Mucosa of rectum (tissue), 2 donors: ENCODE data around the gene RBM22.

Experiments used
- H3K27ac ChIP-seq, 2 donors: one replicate each; pipeline ENCODE4 v1.7.0; 2013; ENCODE audit warnings: inconsistent platforms in 2 of 2, low read depth in 2 of 2, low read length in 2 of 2
- H3K27me3 ChIP-seq, 2 donors: one replicate each; pipeline ENCODE4 v1.7.0; 2013; ENCODE audit warnings: low read length in 2 of 2; ENCODE audit not compliant: control insufficient read depth in 2 of 2, insufficient read depth in 2 of 2
- H3K36me3 ChIP-seq, 2 donors: one replicate each; pipeline ENCODE4 v1.7.0; 2013; ENCODE audit warnings: low read length in 2 of 2; ENCODE audit not compliant: control insufficient read depth in 2 of 2, insufficient read depth in 2 of 2
- H3K4me1 ChIP-seq, 2 donors: one replicate each; pipeline ENCODE4 v1.7.0; 2013; ENCODE audit warnings: low read length in 2 of 2, mild to moderate bottlenecking in 1 of 2; ENCODE audit not compliant: control insufficient read depth in 2 of 2, insufficient read depth in 2 of 2
- H3K4me3 ChIP-seq, 2 donors: one replicate each; pipeline ENCODE4 v1.7.0; 2013; ENCODE audit warnings: low read length in 2 of 2
- H3K9ac ChIP-seq, 2 donors: one replicate each; pipeline ENCODE4 v1.7.0; 2013; ENCODE audit warnings: low read length in 2 of 2, low read depth in 1 of 2, mild to moderate bottlenecking in 1 of 2
- H3K9me3 ChIP-seq, 2 donors: one replicate each; pipeline ENCODE4 v1.7.0; 2013; ENCODE audit warnings: low read length in 2 of 2; ENCODE audit not compliant: control insufficient read depth in 2 of 2
- donor health status: healthy.
- donor health status: Normal muscosa, but diverticular disease.

Gene RBM22

GRCh38 chr5:150675069-150675468 is 25.8 kb downstream of the RBM22 start:
- Histone ChIP-seq H3K4me1 (peaks cover 8 to 10% of the 10 kb centered on the region in 2 donors), H3K27me3 (peaks cover 9 to 17% of the 10 kb centered on the region in 2 donors), H3K9ac (no peak overlapping the region), H3K4me3 (no peak overlapping the region), H3K9me3 (no peaks in the 10 kb centered on the region), H3K27ac (no peak overlapping the region), H3K36me3 (no peaks in the 10 kb centered on the region)

- no peak overlapping the region for H3K4me3 ChIP-seq
- H3K27ac ChIP-seq: no peak overlapping the region
- H3K27me3 ChIP-seq: peaks cover 9 to 17% of the 10 kb centered on the region in 2 donors
- H3K9ac ChIP-seq: no peak overlapping the region
- H3K4me1 ChIP-seq: peaks cover 8 to 10% of the 10 kb centered on the region in 2 donors
- no peaks in the 10 kb centered on the region for H3K36me3 ChIP-seq
- no peaks in the 10 kb centered on the region for H3K9me3 ChIP-seq
These were observed 26.5 kb downstream of the RBM22 start for GRCh38 chr5:150674341-150674821.

- Histone ChIP-seq H3K4me1 (peaks cover 8 to 10% of the 10 kb centered on the region in 2 donors), H3K27ac (no peak overlapping the region), H3K9me3 (no peaks in the 10 kb centered on the region), H3K27me3 (peaks cover 9 to 17% of the 10 kb centered on the region in 2 donors), H3K36me3 (no peaks in the 10 kb centered on the region), H3K4me3 (peak overlapping the region; percentile 59 to 65), H3K9ac (peak overlapping the region in 1 of 2 donors; percentile 33)
These were observed 28.0 kb downstream of the RBM22 start for GRCh38 chr5:150672884-150673275.

GRCh38 chr5:150672237-150672883 is 28.5 kb downstream of the RBM22 start:
- Histone ChIP-seq H3K4me1 (peaks cover 8 to 10% of the 10 kb centered on the region in 2 donors), H3K4me3 (peak overlapping the region; percentile 59 to 65), H3K9ac (peak overlapping the region in 1 of 2 donors; percentile 33), H3K36me3 (no peaks in the 10 kb centered on the region), H3K27ac (no peak overlapping the region), H3K9me3 (no peaks in the 10 kb centered on the region), H3K27me3 (peaks cover 9 to 17% of the 10 kb centered on the region in 2 donors)

GRCh38 chr5:150671509-150672236 is 29.2 kb downstream of the RBM22 start:
- Histone ChIP-seq H3K4me1 (peaks cover 8 to 10% of the 10 kb centered on the region in 2 donors), H3K4me3 (peak overlapping the region; percentile 59 to 65), H3K27me3 (peaks cover 14 to 17% of the 10 kb centered on the region in 2 donors), H3K27ac (no peak overlapping the region), H3K9me3 (no peaks in the 10 kb centered on the region), H3K9ac (peak overlapping the region in 1 of 2 donors; percentile 1), H3K36me3 (no peaks in the 10 kb centered on the region)

- no peak overlapping the region for H3K27ac ChIP-seq
- no peaks in the 10 kb centered on the region for H3K36me3 ChIP-seq
- H3K4me1 ChIP-seq: peaks cover 8 to 10% of the 10 kb centered on the region in 2 donors
- H3K27me3 ChIP-seq: peaks cover 14 to 17% of the 10 kb centered on the region in 2 donors
- no peak overlapping the region for H3K4me3 ChIP-seq
- H3K9ac ChIP-seq: no peak overlapping the region
- no peaks in the 10 kb centered on the region for H3K9me3 ChIP-seq
These were observed 29.9 kb downstream of the RBM22 start for GRCh38 chr5:150670948-150671310.

GRCh38 chr5:150670275-150670947 is 30.5 kb downstream of the RBM22 start:
- Histone ChIP-seq H3K27me3 (peaks cover 14 to 17% of the 10 kb centered on the region in 2 donors), H3K27ac (no peak overlapping the region), H3K4me3 (no peak overlapping the region), H3K4me1 (peaks cover 8 to 10% of the 10 kb centered on the region in 2 donors), H3K9me3 (no peaks in the 10 kb centered on the region), H3K36me3 (no peaks in the 10 kb centered on the region), H3K9ac (no peak overlapping the region)

- Histone ChIP-seq H3K27ac (no peak overlapping the region), H3K27me3 (peaks cover 4 to 8% of the 10 kb centered on the region in 2 donors), H3K9me3 (no peaks in the 10 kb centered on the region), H3K36me3 (no peaks in the 10 kb centered on the region), H3K9ac (no peak overlapping the region), H3K4me3 (no peak overlapping the region), H3K4me1 (no peaks in the 10 kb centered on the region)
These were observed 35.8 kb downstream of the RBM22 start for GRCh38 chr5:150665044-150665443.

GRCh38 chr5:150663936-150664335 is 36.9 kb downstream of the RBM22 start:
- no peaks in the 10 kb centered on the region for H3K36me3 ChIP-seq
- no peaks in the 10 kb centered on the region for H3K9me3 ChIP-seq
- no peak overlapping the region for H3K27ac ChIP-seq
- no peak overlapping the region for H3K9ac ChIP-seq
- no peak overlapping the region for H3K4me3 ChIP-seq
- H3K4me1 ChIP-seq: no peaks in the 10 kb centered on the region
- peaks cover 4 to 8% of the 10 kb centered on the region in 2 donors for H3K27me3 ChIP-seq
